Gastroesophageal sphincter (tissue), 3 donors: ENCODE measurements around the gene PARL.

Source experiments
- POLR2A ChIP-seq, 2 donors: fragments of 450-650 bp; IDR thresholded peaks; one replicate each; pipeline ENCODE4 v1.6.1; 2017; ENCODE audit warnings: antibody characterized with exemption in 2 of 2, mild to moderate bottlenecking in 2 of 2, moderate library complexity in 1 of 2
- POLR2AphosphoS5 ChIP-seq: sonication (generic); formaldehyde crosslinking; IDR thresholded peaks from one replicate; pipeline ENCODE4 v1.6.1; 2017; ENCODE audit warnings: antibody characterized with exemption
- TF ChIP-seq, protein P1 (sequence below), 4 experiments: fragments of 200-600 bp in 2 of 4; fragments of 450-650 bp in 2 of 4; sonication (generic) in 1 of 4; IDR thresholded peaks; one replicate each; pipeline ENCODE4 v1.5.1; 2017 to 2019; ENCODE audit warnings: antibody characterized with exemption in 4 of 4, mild to moderate bottlenecking in 2 of 4, moderate library complexity in 2 of 4

DNA sequence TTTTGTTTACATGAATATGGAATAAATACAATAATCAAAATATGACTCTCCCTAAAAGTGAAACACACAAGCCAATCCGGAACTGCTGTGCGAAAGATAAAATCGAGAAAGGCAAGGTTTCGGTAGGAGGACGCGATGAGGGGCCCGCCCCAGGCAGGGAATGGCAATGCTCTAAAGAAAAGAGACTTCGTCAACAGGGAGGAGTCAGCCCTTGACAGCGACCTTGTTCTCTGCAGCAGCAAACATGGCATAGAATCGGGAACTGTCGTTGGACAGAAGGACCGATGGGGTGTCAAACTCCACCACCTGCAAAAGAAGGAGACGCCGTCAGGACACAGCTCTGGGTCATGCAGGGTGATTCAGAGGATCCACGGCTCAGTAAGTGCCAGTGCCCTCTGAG, 36.4 kb upstream of the PARL start:
- TF ChIP-seq, protein P1, sequence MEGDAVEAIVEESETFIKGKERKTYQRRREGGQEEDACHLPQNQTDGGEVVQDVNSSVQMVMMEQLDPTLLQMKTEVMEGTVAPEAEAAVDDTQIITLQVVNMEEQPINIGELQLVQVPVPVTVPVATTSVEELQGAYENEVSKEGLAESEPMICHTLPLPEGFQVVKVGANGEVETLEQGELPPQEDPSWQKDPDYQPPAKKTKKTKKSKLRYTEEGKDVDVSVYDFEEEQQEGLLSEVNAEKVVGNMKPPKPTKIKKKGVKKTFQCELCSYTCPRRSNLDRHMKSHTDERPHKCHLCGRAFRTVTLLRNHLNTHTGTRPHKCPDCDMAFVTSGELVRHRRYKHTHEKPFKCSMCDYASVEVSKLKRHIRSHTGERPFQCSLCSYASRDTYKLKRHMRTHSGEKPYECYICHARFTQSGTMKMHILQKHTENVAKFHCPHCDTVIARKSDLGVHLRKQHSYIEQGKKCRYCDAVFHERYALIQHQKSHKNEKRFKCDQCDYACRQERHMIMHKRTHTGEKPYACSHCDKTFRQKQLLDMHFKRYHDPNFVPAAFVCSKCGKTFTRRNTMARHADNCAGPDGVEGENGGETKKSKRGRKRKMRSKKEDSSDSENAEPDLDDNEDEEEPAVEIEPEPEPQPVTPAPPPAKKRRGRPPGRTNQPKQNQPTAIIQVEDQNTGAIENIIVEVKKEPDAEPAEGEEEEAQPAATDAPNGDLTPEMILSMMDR (IDR thresholded peaks at IDR 0.05) = no peak
- no peak for TF ChIP-seq POLR2A (IDR thresholded peaks at IDR 0.05)
- TF ChIP-seq POLR2AphosphoS5 = no peak
